PC-9 (cell line): ENCODE results near the gene PLA2G4D.

ENCODE experiments used
- CTCF ChIP-seq: fragments of 200-600 bp; sonication (generic); conservative IDR thresholded peaks from 2 replicates; pipeline ENCODE4 v1.6.1; 2017; ENCODE audit warnings: mixed run types, antibody characterized with exemption, mild to moderate bottlenecking, moderate library complexity
- EZH2 ChIP-seq: fragments of 200-600 bp; sonication (generic); IDR thresholded peaks from 2 replicates; pipeline ENCODE4 v1.8.0; 2017; ENCODE audit warnings: antibody characterized with exemption, low read depth

DNA sequence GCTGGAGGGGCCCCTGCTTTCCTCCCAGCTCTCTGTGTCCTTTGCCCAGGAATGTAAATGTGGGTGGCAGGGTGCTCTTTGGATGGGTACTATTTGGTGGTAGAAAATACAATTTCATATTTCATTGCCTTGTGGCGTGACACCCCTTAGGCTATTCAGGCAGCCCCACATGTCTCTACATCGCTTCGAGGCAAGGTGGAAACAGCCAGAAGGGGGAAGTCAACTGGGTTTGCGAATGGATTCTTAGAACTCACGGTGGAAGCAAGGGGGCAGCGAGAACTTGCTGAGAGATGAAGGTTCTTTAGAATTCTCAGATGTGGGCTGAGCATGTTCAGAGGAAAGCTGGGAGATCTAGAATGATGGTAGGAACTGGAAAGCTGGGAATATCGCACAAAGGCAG lies 25.3 kb downstream of the PLA2G4D start:
- TF ChIP-seq CTCF (no peak), EZH2 (no peak)
